COLO829 (cell line): ENCODE data around the gene LDLRAD3.
"Not testable (repeated sequence)": the region's sequence is repeated elsewhere in the genome, so short reads cannot be mapped to it uniquely, and the experiment has no call there.

ENCODE experiments used
- DNase-seq: peaks from one replicate; pipeline ENCODE4 v3.0.0; 2012; ENCODE audit warnings: low spot score

The LDLRAD3 gene

GRCh38 chr11:36019005-36019596 lies 75.2 kb downstream of the LDLRAD3 start:
- DNase-seq, result no peak

DNA sequence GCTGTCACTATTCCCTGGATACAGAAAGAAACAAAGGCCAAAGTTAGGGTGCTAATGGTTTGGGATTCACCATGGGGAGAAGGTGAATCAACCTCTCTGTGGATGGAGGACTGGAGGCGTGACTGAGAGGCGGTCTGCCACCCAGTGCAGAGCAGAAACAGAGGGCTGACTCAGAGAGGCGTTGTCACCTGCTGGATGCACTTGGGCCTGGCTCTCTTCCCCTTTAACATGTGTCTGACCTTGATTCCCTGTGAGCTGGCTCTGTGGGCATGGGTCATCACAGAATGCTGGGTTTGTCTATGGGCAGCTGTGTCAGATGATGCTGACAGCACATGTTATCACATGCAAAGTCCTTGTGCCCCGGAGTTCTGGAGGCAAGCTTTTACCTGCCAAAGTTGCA lies 75.9 kb downstream of the LDLRAD3 start:
- no peak for DNase-seq

DNA sequence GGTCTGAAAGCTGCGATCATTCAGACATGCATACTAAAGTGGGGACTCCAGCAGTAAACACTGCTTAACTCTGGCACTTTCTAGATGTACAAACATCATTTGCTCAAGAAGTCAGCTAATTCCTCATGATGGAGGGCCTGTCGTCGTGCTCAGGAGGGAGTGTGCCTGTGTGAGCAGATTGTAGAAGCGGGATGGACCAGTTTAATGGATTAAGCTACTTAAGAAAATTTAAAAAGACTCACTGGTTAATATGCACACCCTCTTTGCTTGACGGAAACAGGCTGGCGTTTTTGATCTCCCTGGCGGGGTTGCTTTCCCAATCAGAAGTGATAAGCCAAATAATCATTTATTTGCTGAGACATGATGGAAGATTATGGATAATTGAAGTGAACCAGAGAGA lies 79.0 kb downstream of the LDLRAD3 start:
- no peak for DNase-seq

GRCh38 chr11:36023922-36024321 lies 80.1 kb downstream of the LDLRAD3 start:
- no peak for DNase-seq

- DNase-seq, result no peak
These were observed 80.9 kb downstream of the LDLRAD3 start for GRCh38 chr11:36024716-36025115.

DNA sequence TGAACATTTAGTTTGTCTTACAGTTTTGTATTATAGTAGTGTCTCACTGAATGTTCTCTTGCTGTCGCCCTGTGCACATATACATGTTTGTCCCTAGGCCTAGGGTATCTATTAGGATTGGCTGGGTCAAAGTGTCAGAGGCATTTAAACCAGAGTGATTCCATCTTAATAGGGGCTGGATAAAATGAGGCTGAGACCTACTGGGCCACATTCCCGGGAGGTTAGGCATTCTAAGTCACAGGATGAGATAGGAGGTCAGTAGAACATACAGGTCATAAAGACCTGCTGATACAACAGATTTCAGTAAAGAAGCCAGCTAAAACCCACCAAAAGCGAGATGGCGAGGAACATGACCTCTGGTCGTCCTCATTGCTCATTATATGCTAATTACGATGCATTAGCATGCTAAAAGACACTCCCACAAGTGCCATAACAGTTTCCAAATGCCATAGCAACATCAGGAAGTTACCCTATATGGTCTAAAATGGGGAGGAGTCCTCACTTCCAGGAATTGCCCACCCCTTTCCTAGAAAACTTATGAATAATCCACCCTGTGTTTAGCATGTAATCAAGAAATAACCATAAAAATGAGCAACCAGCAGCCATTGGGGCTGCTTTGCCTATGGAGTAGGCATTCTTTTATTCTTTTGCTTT lies 82.6 kb downstream of the LDLRAD3 start:
- no peak for DNase-seq

- DNase-seq, result no peak
These were observed 83.9 kb downstream of the LDLRAD3 start for GRCh38 chr11:36027731-36028130.

DNA sequence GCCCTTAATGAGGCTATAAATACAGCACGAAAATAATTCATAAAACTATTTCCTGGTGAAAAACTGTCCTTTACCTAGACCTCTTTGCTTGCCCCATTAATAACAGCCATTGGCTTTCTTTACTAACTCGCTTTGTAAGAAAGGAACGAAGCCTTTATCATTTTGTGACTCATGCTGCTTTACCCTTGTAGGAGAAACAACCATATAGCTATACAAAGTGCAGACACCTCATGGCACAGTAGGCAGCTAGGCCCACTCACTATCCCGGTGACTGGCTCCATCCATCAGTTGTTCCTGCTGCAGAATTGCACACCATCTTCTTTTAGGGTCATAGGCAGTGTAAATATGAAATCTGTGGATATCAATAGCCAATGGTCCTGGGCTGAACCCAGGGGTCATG lies 85.8 kb downstream of the LDLRAD3 start:
- no peak for DNase-seq

DNA sequence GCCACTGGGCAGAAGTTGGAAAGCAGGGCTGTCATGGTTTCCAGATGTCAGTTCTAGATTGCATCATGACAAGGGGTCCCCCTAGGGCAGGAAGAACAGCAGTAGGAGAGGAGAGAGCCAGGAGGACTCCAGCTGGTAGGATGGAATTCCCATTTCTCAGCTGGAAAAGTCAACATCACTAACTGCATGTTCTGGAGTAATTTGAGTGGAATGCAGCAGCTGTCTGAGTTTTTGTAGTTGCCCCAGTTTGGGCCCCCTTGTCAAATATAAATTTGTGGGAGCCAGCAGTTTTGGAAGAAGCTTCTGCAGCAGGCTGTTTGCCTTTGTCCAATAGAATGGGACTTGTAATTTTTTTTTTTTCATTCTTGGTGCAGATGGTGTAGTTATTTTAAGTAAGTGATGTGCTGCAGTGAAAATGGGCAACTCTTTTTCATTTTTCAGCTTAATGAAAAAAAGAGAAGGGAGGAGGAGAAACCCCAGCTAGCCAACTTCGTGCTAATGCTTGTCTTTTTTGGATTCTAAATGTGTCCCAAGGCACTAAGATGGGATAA lies 86.9 kb downstream of the LDLRAD3 start:
- no peak for DNase-seq

DNA sequence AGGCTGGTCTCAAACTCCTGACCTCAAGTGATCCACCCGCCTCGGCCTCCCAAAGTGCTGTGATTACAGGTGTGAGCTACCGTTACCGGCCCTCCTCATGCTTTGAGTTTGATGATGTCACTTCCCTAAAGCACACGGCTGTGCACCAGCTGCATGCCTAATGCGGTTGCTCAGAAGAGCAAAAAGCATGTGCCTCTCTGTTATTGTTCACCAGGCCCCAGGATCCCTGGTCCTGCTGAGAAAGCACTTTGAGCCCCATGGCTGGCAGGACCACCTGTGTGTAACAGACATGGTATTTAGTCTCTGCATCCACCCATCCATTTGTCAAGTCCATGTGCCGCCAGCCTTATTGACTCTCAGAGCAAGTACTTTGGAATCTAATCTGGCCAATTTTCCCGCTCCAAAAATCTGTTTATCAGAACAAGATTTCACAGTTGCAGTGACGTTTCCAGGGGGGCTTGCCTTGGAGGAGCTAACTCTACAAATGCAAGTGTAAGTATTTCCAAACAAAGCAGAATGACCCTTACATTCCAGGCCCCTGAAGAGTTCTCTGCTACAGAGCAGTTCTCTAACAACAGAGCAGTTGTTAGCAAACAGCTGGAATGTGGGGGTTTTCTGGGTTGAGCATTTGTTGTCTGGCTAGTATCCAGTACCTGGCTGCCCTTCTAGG lies 89.4 kb downstream of the LDLRAD3 start:
- DNase-seq, result no peak

- no peak for DNase-seq
These were observed 90.1 kb downstream of the LDLRAD3 start for GRCh38 chr11:36033936-36034335.

- DNase-seq, result peak; percentile 74
These were observed 90.9 kb downstream of the LDLRAD3 start for GRCh38 chr11:36034551-36035331.

DNA sequence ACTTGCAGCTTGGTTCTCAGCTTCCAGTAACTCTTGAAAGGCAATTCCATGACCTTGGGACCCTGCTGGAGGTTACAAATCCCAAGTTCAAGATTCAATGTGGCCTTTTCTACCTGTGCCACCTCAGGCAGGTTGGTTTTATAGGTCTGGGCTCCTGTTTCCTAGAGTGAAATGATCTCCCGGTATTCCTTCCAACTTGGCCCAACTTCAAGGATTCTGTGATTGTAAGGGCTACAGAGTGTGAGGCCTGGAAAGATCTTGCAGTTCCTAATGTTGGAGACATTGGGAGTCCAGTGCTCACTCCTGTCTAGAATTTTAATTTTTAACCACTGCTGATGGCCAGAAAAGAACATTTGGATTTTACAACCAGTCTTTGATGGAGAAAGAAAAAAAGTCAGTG lies 91.6 kb downstream of the LDLRAD3 start:
- DNase-seq, result no peak

- DNase-seq, result no peak
These were observed 92.1 kb downstream of the LDLRAD3 start for GRCh38 chr11:36035999-36036398.

GRCh38 chr11:36037031-36037430 lies 93.2 kb downstream of the LDLRAD3 start:
- DNase-seq, result no peak

GRCh38 chr11:36038541-36038940 lies 94.7 kb downstream of the LDLRAD3 start:
- DNase-seq, result no peak

DNA sequence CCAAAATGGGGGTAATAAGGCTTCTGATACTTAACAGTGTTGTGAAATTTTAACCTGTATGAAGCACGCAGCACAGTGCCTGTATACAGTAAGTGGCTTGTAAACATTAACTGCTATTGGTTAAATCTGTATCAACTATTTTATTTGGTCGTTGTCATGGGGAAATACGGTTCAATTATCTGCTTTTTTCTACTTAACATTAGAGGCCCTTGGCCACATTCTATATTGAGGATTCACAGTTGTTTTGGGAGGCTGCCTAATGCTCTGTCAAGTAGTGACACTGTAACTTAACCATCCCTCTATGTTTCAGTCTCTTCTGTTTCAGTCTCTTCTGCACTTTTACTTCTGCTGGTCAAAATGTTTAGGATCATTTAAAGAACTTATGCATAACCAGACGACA lies 95.6 kb downstream of the LDLRAD3 start:
- no peak for DNase-seq

GRCh38 chr11:36041988-36042611 lies 98.2 kb downstream of the LDLRAD3 start:
- no peak for DNase-seq

GRCh38 chr11:36044636-36045035 lies 100.8 kb downstream of the LDLRAD3 start:
- no peak for DNase-seq

GRCh38 chr11:36045945-36046344 lies 102.1 kb downstream of the LDLRAD3 start:
- DNase-seq, result not testable (repeated sequence)

DNA sequence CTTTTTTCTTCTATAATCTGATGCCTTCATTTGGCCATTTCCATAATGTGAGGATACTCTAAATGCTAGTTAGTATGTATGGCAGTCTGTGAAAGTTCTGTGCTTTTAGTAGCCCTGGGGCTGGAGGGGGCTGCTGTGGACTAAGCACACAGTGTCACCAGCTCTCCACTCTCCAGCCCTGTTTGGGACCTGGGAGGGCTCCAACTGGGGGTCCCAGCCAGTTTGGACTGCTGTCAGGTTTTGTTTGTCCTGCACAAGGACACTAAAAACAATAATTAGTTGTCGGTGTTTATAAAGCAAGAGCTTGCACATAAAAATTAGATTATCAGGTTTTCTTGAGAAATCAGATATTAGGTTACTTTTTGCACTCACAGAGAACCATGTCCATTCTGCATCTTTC lies 103.1 kb downstream of the LDLRAD3 start:
- no peak for DNase-seq

- DNase-seq, result no peak
These were observed 103.5 kb downstream of the LDLRAD3 start for GRCh38 chr11:36047344-36047743.
